Fibroblast of lung (primary cell): ENCODE data around the gene DNMT3B. TPM values are rescaled to one million over a fixed set of nuclear protein-coding genes. Genes with fewer than 3 reads are reported as not detected.

Experiments
- DNase-seq, 2 donors: peaks; one replicate each; pipeline versions ENCODE4 v3.0.0 to v3.0.0-alpha.2; 2010; ENCODE audit warnings: low read depth in 2 of 2
- H2AFZ ChIP-seq: 2 replicates; pipeline ENCODE4 v1.5.1; 2012; ENCODE audit warnings: low read length, control low read depth, inconsistent platforms
- H3K27ac ChIP-seq: 2 replicates; pipeline ENCODE4 v1.5.1; 2011; ENCODE audit warnings: low read length, control low read depth; ENCODE audit not compliant: insufficient read depth
- H3K27me3 ChIP-seq: 2 replicates; pipeline ENCODE4 v1.5.1; 2011; ENCODE audit warnings: mild to moderate bottlenecking, low read length; ENCODE audit not compliant: control insufficient read depth, insufficient read depth
- H3K36me3 ChIP-seq: 2 replicates; pipeline ENCODE4 v1.5.1; 2011; ENCODE audit warnings: low read length; ENCODE audit not compliant: control insufficient read depth, insufficient read depth
- H3K4me1 ChIP-seq: 2 replicates; pipeline ENCODE4 v1.5.1; 2011; ENCODE audit warnings: low read length; ENCODE audit not compliant: control insufficient read depth, insufficient read depth; ENCODE audit errors: extremely low read depth
- H3K4me2 ChIP-seq: 2 replicates; pipeline ENCODE4 v1.5.1; 2011; ENCODE audit warnings: low read length, control low read depth; ENCODE audit not compliant: insufficient read depth; ENCODE audit errors: extremely low read depth
- H3K4me3 ChIP-seq, 4 experiments: fragments of 200-600 bp in 1 of 4; sonication (generic) in 1 of 4; replicated peaks in 1 of 4; 2 replicates each; pipeline ENCODE4 v1.5.1; 2011 to 2016; ENCODE audit warnings: low read length in 4 of 4, low read depth in 3 of 4, mild to moderate bottlenecking in 3 of 4, control low read depth in 2 of 4, inconsistent platforms in 1 of 4, mixed read lengths in 1 of 4; ENCODE audit not compliant: insufficient read depth in 1 of 4; ENCODE audit errors: control extremely low read depth in 1 of 4
- H3K79me2 ChIP-seq: 2 replicates; pipeline ENCODE4 v1.5.1; 2012; ENCODE audit warnings: mild to moderate bottlenecking, low read length, inconsistent platforms; ENCODE audit not compliant: control insufficient read depth, insufficient read depth
- H3K9ac ChIP-seq: 2 replicates; pipeline ENCODE4 v1.5.1; 2011; ENCODE audit warnings: mild to moderate bottlenecking, low read length, control low read depth; ENCODE audit not compliant: insufficient read depth
- H3K9me3 ChIP-seq: 2 replicates; pipeline ENCODE4 v1.5.1; 2012; ENCODE audit warnings: low read depth, low read length; ENCODE audit not compliant: control insufficient read depth, insufficient read depth
- H4K20me1 ChIP-seq: 2 replicates; pipeline ENCODE4 v1.5.1; 2011; ENCODE audit warnings: low read length; ENCODE audit not compliant: control insufficient read depth, insufficient read depth; ENCODE audit errors: extremely low read depth
- EZH2 ChIP-seq: IDR thresholded peaks from 2 replicates; pipeline ENCODE4 v1.5.1; 2012; ENCODE audit warnings: low read length, control low read depth, mild to moderate bottlenecking; ENCODE audit errors: missing control alignments
- polyA plus RNA-seq, 2 donors: library from polyadenylated mRNA; depleted of rRNA in 1 of 2; stranded (reverse) in 1 of 2; unstranded in 1 of 2; fragments of >200 nt; gene quantifications; 2 replicates each; pipeline ENCODE4 v1.2.1, GENCODE V29; 2011 to 2012; ENCODE audit warnings: missing spikeins in 1 of 2
- total RNA-seq: library from RNA; depleted of rRNA; stranded (reverse); fragments of >200 nt; gene quantifications from 2 replicates; pipeline ENCODE4 v1.2.1, GENCODE V29; 2014
- TF ChIP-seq, protein P1 (sequence below), 2 donors: IDR thresholded peaks in 1 of 2; conservative IDR thresholded peaks in 1 of 2; 1 replicate in 1 of 2; 2 replicates in 1 of 2; pipeline ENCODE4 v1.5.1; 2011 to 2012; ENCODE audit warnings: low read length in 2 of 2, control low read depth in 1 of 2, inconsistent platforms in 1 of 2, low read depth in 1 of 2, mild to moderate bottlenecking in 1 of 2

The DNMT3B gene
- total and polyA plus RNA-seq, 2 donors (not counting 1 experiment from before 2014, with no cell fraction given) = 1.1 to 3.1 TPM

GRCh38 chr20:32855387-32855786 is 93.2 kb downstream of the DNMT3B start:
- Histone ChIP-seq H3K9ac (no peak overlapping the region), H2AFZ (no peak overlapping the region), H3K79me2 (no peaks in the 10 kb centered on the region), H3K4me3 (no peak overlapping the region), H3K27me3 (no peaks in the 10 kb centered on the region), H3K36me3 (peaks cover 4% of the 10 kb centered on the region), H3K4me1 (no peaks in the 10 kb centered on the region), H3K9me3 (no peaks in the 10 kb centered on the region), H3K4me2 (no peak overlapping the region), H4K20me1 (no peaks in the 10 kb centered on the region), H3K27ac (no peak overlapping the region)
- DNase-seq = no peak
- TF ChIP-seq, protein P1, sequence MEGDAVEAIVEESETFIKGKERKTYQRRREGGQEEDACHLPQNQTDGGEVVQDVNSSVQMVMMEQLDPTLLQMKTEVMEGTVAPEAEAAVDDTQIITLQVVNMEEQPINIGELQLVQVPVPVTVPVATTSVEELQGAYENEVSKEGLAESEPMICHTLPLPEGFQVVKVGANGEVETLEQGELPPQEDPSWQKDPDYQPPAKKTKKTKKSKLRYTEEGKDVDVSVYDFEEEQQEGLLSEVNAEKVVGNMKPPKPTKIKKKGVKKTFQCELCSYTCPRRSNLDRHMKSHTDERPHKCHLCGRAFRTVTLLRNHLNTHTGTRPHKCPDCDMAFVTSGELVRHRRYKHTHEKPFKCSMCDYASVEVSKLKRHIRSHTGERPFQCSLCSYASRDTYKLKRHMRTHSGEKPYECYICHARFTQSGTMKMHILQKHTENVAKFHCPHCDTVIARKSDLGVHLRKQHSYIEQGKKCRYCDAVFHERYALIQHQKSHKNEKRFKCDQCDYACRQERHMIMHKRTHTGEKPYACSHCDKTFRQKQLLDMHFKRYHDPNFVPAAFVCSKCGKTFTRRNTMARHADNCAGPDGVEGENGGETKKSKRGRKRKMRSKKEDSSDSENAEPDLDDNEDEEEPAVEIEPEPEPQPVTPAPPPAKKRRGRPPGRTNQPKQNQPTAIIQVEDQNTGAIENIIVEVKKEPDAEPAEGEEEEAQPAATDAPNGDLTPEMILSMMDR (conservative IDR thresholded peaks at IDR 0.05 in 1 of 2, IDR thresholded peaks at IDR 0.05 in 1 of 2; ENCODE audit: low read depth in 1 of 2, low read length in 2 of 2) = no peak
- no peak for TF ChIP-seq EZH2

GRCh38 chr20:32858189-32858588 is 96.0 kb downstream of the DNMT3B start:
- H3K9ac ChIP-seq = no peak overlapping the region
- H4K20me1 ChIP-seq = no peaks in the 10 kb centered on the region
- DNase-seq = peak in 1 of 2 donors; percentile 8
- no peaks in the 10 kb centered on the region for H3K27me3 ChIP-seq
- peaks cover 2% of the 10 kb centered on the region for H3K36me3 ChIP-seq
- no peaks in the 10 kb centered on the region for H3K79me2 ChIP-seq
- no peaks in the 10 kb centered on the region for H3K4me1 ChIP-seq
- TF ChIP-seq, protein P1 (conservative IDR thresholded peaks at IDR 0.05 in 1 of 2, IDR thresholded peaks at IDR 0.05 in 1 of 2; ENCODE audit: low read depth in 1 of 2, low read length in 2 of 2) = no peak
- TF ChIP-seq EZH2 = no peak
- H3K27ac ChIP-seq = no peak overlapping the region
- no peak overlapping the region for H2AFZ ChIP-seq
- H3K9me3 ChIP-seq = no peaks in the 10 kb centered on the region
- H3K4me2 ChIP-seq = no peak overlapping the region
- H3K4me3 ChIP-seq = no peak overlapping the region

Other genes with a start within 250 kb of the DNMT3B start
- gene NOL4L, start 177.1 kb upstream of the DNMT3B start, total RNA-seq = 1.5 and 4.0 TPM in 2 replicates
- 3.2 and 3.5 TPM in 2 replicates for gene NOL4L, start 177.1 kb upstream of the DNMT3B start, polyA plus RNA-seq
- under 0.01 TPM in 2 replicates for gene C20orf203, start 88.4 kb upstream of the DNMT3B start, total RNA-seq
- 0.03 TPM in 1 of 2 replicates, not detected in the other for gene C20orf203, start 88.4 kb upstream of the DNMT3B start, polyA plus RNA-seq
- 26.7 and 39.6 TPM in 2 replicates for gene COMMD7, start 18.9 kb upstream of the DNMT3B start, total RNA-seq
- 68.5 and 70.0 TPM in 2 replicates for gene COMMD7, start 18.9 kb upstream of the DNMT3B start, polyA plus RNA-seq
- gene MAPRE1, start 57.6 kb downstream of the DNMT3B start, total RNA-seq = 57.8 and 67.9 TPM in 2 replicates
- gene MAPRE1, start 57.6 kb downstream of the DNMT3B start, polyA plus RNA-seq = 130 and 148 TPM in 2 replicates
- gene EFCAB8, start 96.5 kb downstream of the DNMT3B start, total RNA-seq = under 0.01 and 0.26 TPM in 2 replicates
- gene EFCAB8, start 96.5 kb downstream of the DNMT3B start, polyA plus RNA-seq = not detected in 2 replicates
- gene SUN5, start 242.0 kb downstream of the DNMT3B start, total RNA-seq = not detected in 2 replicates
- gene SUN5, start 242.0 kb downstream of the DNMT3B start, polyA plus RNA-seq = not detected in 2 replicates
- not detected in 2 replicates for gene BPIFB2, start 245.3 kb downstream of the DNMT3B start, total RNA-seq
- not detected in 2 replicates for gene BPIFB2, start 245.3 kb downstream of the DNMT3B start, polyA plus RNA-seq